ENCODE results near the gene SELENOF.

GRCh38 chr1:86951430-86951829, 37.5 kb upstream of the SELENOF start:
- TF ChIP-seq CTCF (conservative IDR thresholded peaks at IDR 0.05 in 1 of 2, IDR thresholded peaks at IDR 0.05 in 1 of 2; ENCODE audit: low read depth in 1 of 2, low read length in 2 of 2): no peak
- no peak for TF ChIP-seq EZH2 (IDR thresholded peaks at IDR 0.05; ENCODE audit: low read length, missing control alignments)

Measured in fibroblast of lung (primary cell).